Lower lobe of right lung (tissue), 2 donors: ENCODE results near the gene BACE1-AS. TPM values are rescaled to one million over a fixed set of nuclear protein-coding genes. Genes with fewer than 3 reads are reported as not detected.
"Not testable (repeated sequence)": the region's sequence is repeated elsewhere in the genome, so short reads cannot be mapped to it uniquely, and the experiment has no call there.

Source experiments
- ATAC-seq, 2 donors: fragments of 200-7000 bp; cut with Tn5 transposase; one replicate each; pipeline ENCODE4 v1.9.1; 2020 to 2022; ENCODE audit warnings: mild to moderate bottlenecking in 2 of 2, moderate library complexity in 2 of 2
- DNase-seq: peaks from one replicate; pipeline ENCODE4 v3.0.0-alpha.2; 2020
- H3K27ac ChIP-seq: fragments of 200-600 bp; one replicate; pipeline ENCODE4 v1.8.0; 2022
- H3K27me3 ChIP-seq: fragments of 200-600 bp; one replicate; pipeline ENCODE4 v1.8.0; 2022; ENCODE audit warnings: low read depth
- H3K36me3 ChIP-seq: fragments of 200-600 bp; one replicate; pipeline ENCODE4 v1.8.0; 2022; ENCODE audit warnings: mild to moderate bottlenecking
- H3K4me1 ChIP-seq: fragments of 200-600 bp; one replicate; pipeline ENCODE4 v1.8.0; 2022
- H3K4me3 ChIP-seq: fragments of 200-600 bp; one replicate; pipeline ENCODE4 v1.8.0; 2022; ENCODE audit warnings: mild to moderate bottlenecking
- H3K9me3 ChIP-seq: fragments of 200-600 bp; one replicate; pipeline ENCODE4 v1.8.0; 2022
- CTCF ChIP-seq: fragments of 200-600 bp; IDR thresholded peaks from one replicate; pipeline ENCODE4 v1.8.0; 2022; ENCODE audit warnings: antibody characterized with exemption, mild to moderate bottlenecking
- intact Hi-C: fragments of 100-400 bp; cut with DNase I; formaldehyde crosslinking; loops from one replicate; pipeline ENCODE4 v1.11.0; 2022
- total RNA-seq: library from RNA; stranded (reverse); fragmentation: NEBNext Ultra II Directional; extraction: Animal tissue kit (Norgen Biotek cat#: 25700); gene quantifications from one replicate; pipeline ENCODE4 v1.2.1, GENCODE V29; 2021
- donor health status: DM: no; HTN: yes; CAD: no; lungs with severe emphysema.

BACE1-AS gene
- total RNA-seq, 1 donor from 2014 or later = 8.6 TPM

- peak; percentile 62 to 69 for ATAC-seq
- Histone ChIP-seq H3K27ac (peak overlapping the region; percentile 67), H3K4me1 (peaks cover 33% of the 10 kb centered on the region), H3K27me3 (no peaks in the 10 kb centered on the region), H3K36me3 (no peaks in the 10 kb centered on the region), H3K9me3 (no peaks in the 10 kb centered on the region), H3K4me3 (peak overlapping the region; percentile 78)
- intact Hi-C loops = no loop called here
- DNase-seq = no peak
- TF ChIP-seq CTCF = no peak
Measured at GRCh38 chr11:117315285-117316196, 24.4 kb downstream of the BACE1-AS start.

- H3K27ac ChIP-seq = peak within 1 kb of the TSS; percentile 67
- peaks cover 33% of the 10 kb centered on the region for H3K4me1 ChIP-seq
- peak; percentile 87 to 94 for ATAC-seq
- H3K36me3 ChIP-seq = no peaks in the 10 kb centered on the region
- peak within 1 kb of the TSS; percentile 78 for H3K4me3 ChIP-seq
- no peaks in the 10 kb centered on the region for H3K9me3 ChIP-seq
- DNase-seq = peak; percentile 82
- peak; percentile 49 for TF ChIP-seq CTCF
- no peaks in the 10 kb centered on the region for H3K27me3 ChIP-seq
- intact Hi-C loops = no loop called here
Measured at GRCh38 chr11:117316197-117316961, 25.2 kb downstream of the BACE1-AS start, which contains the start of gene BACE1. BACE1 (minus strand) TSS chr11:117316256; CDS start chr11:117315795, 461 bp downstream.

GRCh38 chr11:117318738-117319137, 27.6 kb downstream of the BACE1-AS start:
- H3K27ac ChIP-seq = no peak overlapping the region
- H3K27me3 ChIP-seq = no peaks in the 10 kb centered on the region
- DNase-seq (no peak), ATAC-seq (no peak)
- no peak for TF ChIP-seq CTCF
- H3K4me1 ChIP-seq = peaks cover 25% of the 10 kb centered on the region
- H3K36me3 ChIP-seq = no peaks in the 10 kb centered on the region
- intact Hi-C loops = no loop called here
- H3K4me3 ChIP-seq = no peak overlapping the region
- no peaks in the 10 kb centered on the region for H3K9me3 ChIP-seq

- DNase-seq = no peak
- Histone ChIP-seq H3K9me3 (no peaks in the 10 kb centered on the region), H3K4me3 (no peak overlapping the region), H3K27ac (no peak overlapping the region), H3K4me1 (peaks cover 19% of the 10 kb centered on the region), H3K27me3 (no peaks in the 10 kb centered on the region), H3K36me3 (no peaks in the 10 kb centered on the region)
- ATAC-seq = no peak
- intact Hi-C loops = no loop called here
- no peak for TF ChIP-seq CTCF
Measured at GRCh38 chr11:117319214-117319840, 28.2 kb downstream of the BACE1-AS start.

GRCh38 chr11:117327255-117327566, 36.1 kb downstream of the BACE1-AS start:
- intact Hi-C loops, H3K9me3 ChIP-seq, H3K27me3 ChIP-seq, ATAC-seq, H3K36me3 ChIP-seq, DNase-seq: not testable (repeated sequence)
- H3K4me3 ChIP-seq = peak overlapping the region; percentile 80
- H3K4me1 ChIP-seq = peaks cover 24% of the 10 kb centered on the region
- peak overlapping the region; percentile 93 for H3K27ac ChIP-seq
